WTC11 (cell line): ENCODE measurements around the gene CLEC3A. TPM values are rescaled to one million over a fixed set of nuclear protein-coding genes. Genes with fewer than 3 reads are reported as not detected.
"Not testable (repeated sequence)": the region's sequence is repeated elsewhere in the genome, so short reads cannot be mapped to it uniquely, and the experiment has no call there.

ENCODE experiments used
- ATAC-seq: fragments of 200-7000 bp; cut with Tn5 transposase; 2 replicates; pipeline ENCODE4 v1.10.0; 2021; ENCODE audit warnings: mild to moderate bottlenecking, moderate library complexity
- CTCF ChIA-PET: fragments of 300-600 bp; sonication (Branson Sonifier 250); formaldehyde crosslinking; loops from one replicate; lab custom pipeline; 2021; ENCODE audit warnings: antibody characterized with exemption; lab: Charles Lee
- POLR2A ChIA-PET: fragments of 350-600 bp; sonication (Branson Sonifier 250); formaldehyde crosslinking; loops from one replicate; lab custom pipeline; 2021; ENCODE audit warnings: antibody characterized with exemption; lab: Charles Lee
- DNase-seq: peaks from one replicate; pipeline ENCODE4 v3.0.0; 2021; ENCODE audit warnings: low spot score
- H3K27ac Mint-ChIP-seq: 2 replicates; pipeline ENCODE4 v1.8.0; 2021; ENCODE audit warnings: mixed read lengths
- H3K27me3 Mint-ChIP-seq: 2 replicates; pipeline ENCODE4 v1.8.0; 2021; ENCODE audit warnings: low read depth, mild to moderate bottlenecking, moderate library complexity, mixed read lengths
- H3K36me3 Mint-ChIP-seq: 2 replicates; pipeline ENCODE4 v1.8.0; 2021; ENCODE audit warnings: mixed read lengths
- H3K4me1 Mint-ChIP-seq: 2 replicates; pipeline ENCODE4 v1.8.0; 2022; ENCODE audit warnings: mixed read lengths
- H3K4me3 Mint-ChIP-seq: 2 replicates; pipeline ENCODE4 v1.8.0; 2021; ENCODE audit warnings: mild to moderate bottlenecking, moderate library complexity, mixed read lengths
- H3K9me3 Mint-ChIP-seq: 2 replicates; pipeline ENCODE4 v1.8.0; 2021; ENCODE audit warnings: mixed read lengths
- GRHL2 ChIP-seq: fragments of 250-450 bp; sonication (Bioruptor Pico); IDR thresholded peaks from 2 replicates; pipeline ENCODE4 v1.8.0; 2022; ENCODE audit warnings: mild to moderate bottlenecking, moderate library complexity; ENCODE audit not compliant: insufficient replicate concordance, severe bottlenecking
- GTF2I ChIP-seq: fragments of 250-450 bp; sonication (Bioruptor Pico); conservative IDR thresholded peaks from 2 replicates; pipeline ENCODE4 v1.4.0; 2021; ENCODE audit warnings: mild to moderate bottlenecking
- NR2C2 ChIP-seq: sonication (generic); formaldehyde crosslinking; IDR thresholded peaks from 2 replicates; pipeline ENCODE4 v1.8.0; 2022; ENCODE audit warnings: mild to moderate bottlenecking, missing genetic modification reagents
- PRRX2 ChIP-seq: fragments of 250-450 bp; sonication (Bioruptor Pico); IDR thresholded peaks from 2 replicates; pipeline ENCODE4 v1.8.0; 2021; ENCODE audit warnings: mild to moderate bottlenecking
- TEAD4 ChIP-seq: sonication (generic); formaldehyde crosslinking; IDR thresholded peaks from 2 replicates; pipeline ENCODE4 v1.8.0; 2022; ENCODE audit warnings: mild to moderate bottlenecking, missing genetic modification reagents
- total RNA-seq: library from RNA; stranded (reverse); gene quantifications from 3 replicates; pipeline ENCODE4 v1.2.3, GENCODE V29; 2021
- TF ChIP-seq, protein P1 (sequence below): sonication (generic); formaldehyde crosslinking; IDR thresholded peaks from 2 replicates; pipeline ENCODE4 v1.8.0; 2023; ENCODE audit warnings: mild to moderate bottlenecking, missing genetic modification reagents
- TF ChIP-seq, protein P2 (sequence below): sonication (generic); formaldehyde crosslinking; IDR thresholded peaks from 2 replicates; pipeline ENCODE4 v1.8.0; 2022; ENCODE audit warnings: mild to moderate bottlenecking, missing genetic modification reagents
- TF ChIP-seq, protein P3 (sequence below): sonication (generic); formaldehyde crosslinking; IDR thresholded peaks from 2 replicates; pipeline ENCODE4 v1.8.0; 2022; ENCODE audit warnings: mild to moderate bottlenecking, missing genetic modification reagents
- TF ChIP-seq, protein P4 (sequence below): fragments of 200-600 bp; IDR thresholded peaks from 2 replicates; pipeline ENCODE4 v1.8.0; 2022; ENCODE audit warnings: antibody characterized with exemption
- TF ChIP-seq, protein P5 (sequence below): fragments of 250-450 bp; sonication (Bioruptor Pico); conservative IDR thresholded peaks from 2 replicates; pipeline ENCODE4 v1.9.0; 2021; ENCODE audit warnings: mild to moderate bottlenecking

The CLEC3A gene
- total RNA-seq, 1 experiment from 2014 or later = not detected

DNA sequence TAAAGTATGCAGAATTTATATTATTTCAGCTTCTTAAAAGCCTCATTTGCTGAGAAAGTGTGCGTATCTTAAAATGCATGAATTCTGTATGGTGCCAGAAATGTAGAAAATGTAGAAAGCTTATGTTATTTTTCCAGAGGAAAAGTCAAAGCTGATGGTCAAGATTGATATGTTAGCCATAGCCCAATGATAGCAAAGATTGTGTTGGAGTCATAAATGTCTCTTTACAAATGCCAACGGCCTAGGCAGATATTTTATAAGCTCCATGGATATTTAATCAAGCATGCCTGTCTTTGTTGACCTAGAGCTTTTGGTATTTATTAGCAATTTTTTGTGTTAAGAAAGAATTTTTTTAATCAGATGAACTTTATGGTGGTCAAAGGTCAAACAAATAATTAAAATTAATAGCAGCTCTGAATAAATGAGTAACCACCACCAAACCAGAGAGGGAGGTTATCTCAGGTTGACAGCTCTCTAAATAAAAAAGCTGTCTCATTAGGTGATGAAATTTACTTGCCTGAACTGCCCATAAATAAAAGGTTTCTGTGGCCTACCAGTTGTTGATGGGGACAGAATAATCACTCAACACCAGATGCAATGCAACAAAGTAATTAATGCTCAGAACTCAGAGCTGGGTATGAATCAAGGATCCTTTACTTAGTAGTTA, 28.5 kb downstream of the CLEC3A start:
- peaks cover 87% of the 10 kb centered on the region for H3K27me3 Mint-ChIP-seq
- no peaks in the 10 kb centered on the region for H3K9me3 Mint-ChIP-seq
- no peaks in the 10 kb centered on the region for H3K4me1 Mint-ChIP-seq
- H3K27ac Mint-ChIP-seq = no peak overlapping the region
- DNase-seq = no peak
- no peak overlapping the region for H3K4me3 Mint-ChIP-seq
- ChIA-PET POLR2A (interaction anchor here (0.6 kb wide), 1 partner anchor 73 kb away, joined by 3 read pairs; no protein-coding TSS in a partner anchor), CTCF (interaction anchor here (0.7 kb wide), 1 partner anchor 49 kb away, joined by 3 read pairs; the partner anchor contains the start of gene WWOX)
- H3K36me3 Mint-ChIP-seq = no peaks in the 10 kb centered on the region
- no peak for ATAC-seq
- TF ChIP-seq, protein P1, sequence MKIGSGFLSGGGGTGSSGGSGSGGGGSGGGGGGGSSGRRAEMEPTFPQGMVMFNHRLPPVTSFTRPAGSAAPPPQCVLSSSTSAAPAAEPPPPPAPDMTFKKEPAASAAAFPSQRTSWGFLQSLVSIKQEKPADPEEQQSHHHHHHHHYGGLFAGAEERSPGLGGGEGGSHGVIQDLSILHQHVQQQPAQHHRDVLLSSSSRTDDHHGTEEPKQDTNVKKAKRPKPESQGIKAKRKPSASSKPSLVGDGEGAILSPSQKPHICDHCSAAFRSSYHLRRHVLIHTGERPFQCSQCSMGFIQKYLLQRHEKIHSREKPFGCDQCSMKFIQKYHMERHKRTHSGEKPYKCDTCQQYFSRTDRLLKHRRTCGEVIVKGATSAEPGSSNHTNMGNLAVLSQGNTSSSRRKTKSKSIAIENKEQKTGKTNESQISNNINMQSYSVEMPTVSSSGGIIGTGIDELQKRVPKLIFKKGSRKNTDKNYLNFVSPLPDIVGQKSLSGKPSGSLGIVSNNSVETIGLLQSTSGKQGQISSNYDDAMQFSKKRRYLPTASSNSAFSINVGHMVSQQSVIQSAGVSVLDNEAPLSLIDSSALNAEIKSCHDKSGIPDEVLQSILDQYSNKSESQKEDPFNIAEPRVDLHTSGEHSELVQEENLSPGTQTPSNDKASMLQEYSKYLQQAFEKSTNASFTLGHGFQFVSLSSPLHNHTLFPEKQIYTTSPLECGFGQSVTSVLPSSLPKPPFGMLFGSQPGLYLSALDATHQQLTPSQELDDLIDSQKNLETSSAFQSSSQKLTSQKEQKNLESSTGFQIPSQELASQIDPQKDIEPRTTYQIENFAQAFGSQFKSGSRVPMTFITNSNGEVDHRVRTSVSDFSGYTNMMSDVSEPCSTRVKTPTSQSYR (CRISPR knock-in tag) = no peak
- TF ChIP-seq NR2C2 = no peak
- TF ChIP-seq, protein P2, sequence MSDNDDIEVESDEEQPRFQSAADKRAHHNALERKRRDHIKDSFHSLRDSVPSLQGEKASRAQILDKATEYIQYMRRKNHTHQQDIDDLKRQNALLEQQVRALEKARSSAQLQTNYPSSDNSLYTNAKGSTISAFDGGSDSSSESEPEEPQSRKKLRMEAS (CRISPR knock-in tag) = no peak

DNA sequence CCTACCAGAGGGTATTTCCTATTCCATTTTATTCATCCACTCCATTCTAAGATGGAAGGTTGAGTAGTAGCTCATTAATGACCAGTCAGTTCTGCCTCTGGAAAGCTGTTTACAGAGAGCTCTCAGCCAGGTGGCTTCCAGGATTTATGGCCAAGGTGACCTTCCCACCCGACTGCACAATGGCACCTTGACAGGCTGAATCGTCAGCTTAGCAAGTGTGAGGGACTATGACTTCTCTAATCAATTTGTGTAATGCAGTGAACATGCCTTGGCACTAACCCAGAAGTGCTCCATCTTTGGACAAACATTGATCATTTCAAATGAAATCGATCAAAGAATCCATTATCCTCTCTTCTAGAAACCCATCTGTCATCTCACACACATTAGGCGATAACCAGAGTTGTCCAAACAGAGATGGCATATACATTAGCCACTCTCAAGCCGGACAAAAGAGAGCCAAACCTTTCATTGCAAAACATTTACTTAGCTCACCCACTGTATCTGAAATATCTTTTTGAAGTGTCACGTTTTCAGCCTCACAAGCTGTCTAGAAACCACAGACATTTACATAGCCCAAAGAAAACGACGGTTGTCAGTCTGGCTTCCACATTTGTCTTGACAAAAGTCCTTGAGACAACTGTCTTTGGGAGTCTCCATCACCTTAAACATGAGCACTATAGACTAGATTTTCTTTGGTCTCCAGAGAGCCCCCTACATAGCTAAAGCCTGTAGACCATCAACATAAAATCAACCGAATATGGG, 35.6 kb downstream of the CLEC3A start:
- no peak for TF ChIP-seq PRRX2 (CRISPR knock-in tag)
- no peak for TF ChIP-seq GRHL2 (CRISPR knock-in tag)
- TF ChIP-seq GTF2I (CRISPR knock-in tag) = no peak
- TF ChIP-seq, protein P3, sequence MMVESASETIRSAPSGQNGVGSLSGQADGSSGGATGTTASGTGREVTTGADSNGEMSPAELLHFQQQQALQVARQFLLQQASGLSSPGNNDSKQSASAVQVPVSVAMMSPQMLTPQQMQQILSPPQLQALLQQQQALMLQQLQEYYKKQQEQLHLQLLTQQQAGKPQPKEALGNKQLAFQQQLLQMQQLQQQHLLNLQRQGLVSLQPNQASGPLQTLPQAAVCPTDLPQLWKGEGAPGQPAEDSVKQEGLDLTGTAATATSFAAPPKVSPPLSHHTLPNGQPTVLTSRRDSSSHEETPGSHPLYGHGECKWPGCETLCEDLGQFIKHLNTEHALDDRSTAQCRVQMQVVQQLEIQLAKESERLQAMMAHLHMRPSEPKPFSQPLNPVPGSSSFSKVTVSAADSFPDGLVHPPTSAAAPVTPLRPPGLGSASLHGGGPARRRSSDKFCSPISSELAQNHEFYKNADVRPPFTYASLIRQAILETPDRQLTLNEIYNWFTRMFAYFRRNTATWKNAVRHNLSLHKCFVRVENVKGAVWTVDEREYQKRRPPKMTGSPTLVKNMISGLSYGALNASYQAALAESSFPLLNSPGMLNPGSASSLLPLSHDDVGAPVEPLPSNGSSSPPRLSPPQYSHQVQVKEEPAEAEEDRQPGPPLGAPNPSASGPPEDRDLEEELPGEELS = no peak
- TF ChIP-seq, protein P4, sequence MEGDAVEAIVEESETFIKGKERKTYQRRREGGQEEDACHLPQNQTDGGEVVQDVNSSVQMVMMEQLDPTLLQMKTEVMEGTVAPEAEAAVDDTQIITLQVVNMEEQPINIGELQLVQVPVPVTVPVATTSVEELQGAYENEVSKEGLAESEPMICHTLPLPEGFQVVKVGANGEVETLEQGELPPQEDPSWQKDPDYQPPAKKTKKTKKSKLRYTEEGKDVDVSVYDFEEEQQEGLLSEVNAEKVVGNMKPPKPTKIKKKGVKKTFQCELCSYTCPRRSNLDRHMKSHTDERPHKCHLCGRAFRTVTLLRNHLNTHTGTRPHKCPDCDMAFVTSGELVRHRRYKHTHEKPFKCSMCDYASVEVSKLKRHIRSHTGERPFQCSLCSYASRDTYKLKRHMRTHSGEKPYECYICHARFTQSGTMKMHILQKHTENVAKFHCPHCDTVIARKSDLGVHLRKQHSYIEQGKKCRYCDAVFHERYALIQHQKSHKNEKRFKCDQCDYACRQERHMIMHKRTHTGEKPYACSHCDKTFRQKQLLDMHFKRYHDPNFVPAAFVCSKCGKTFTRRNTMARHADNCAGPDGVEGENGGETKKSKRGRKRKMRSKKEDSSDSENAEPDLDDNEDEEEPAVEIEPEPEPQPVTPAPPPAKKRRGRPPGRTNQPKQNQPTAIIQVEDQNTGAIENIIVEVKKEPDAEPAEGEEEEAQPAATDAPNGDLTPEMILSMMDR = no peak
- no peak for TF ChIP-seq TEAD4 (CRISPR knock-in tag)
- TF ChIP-seq, protein P5, sequence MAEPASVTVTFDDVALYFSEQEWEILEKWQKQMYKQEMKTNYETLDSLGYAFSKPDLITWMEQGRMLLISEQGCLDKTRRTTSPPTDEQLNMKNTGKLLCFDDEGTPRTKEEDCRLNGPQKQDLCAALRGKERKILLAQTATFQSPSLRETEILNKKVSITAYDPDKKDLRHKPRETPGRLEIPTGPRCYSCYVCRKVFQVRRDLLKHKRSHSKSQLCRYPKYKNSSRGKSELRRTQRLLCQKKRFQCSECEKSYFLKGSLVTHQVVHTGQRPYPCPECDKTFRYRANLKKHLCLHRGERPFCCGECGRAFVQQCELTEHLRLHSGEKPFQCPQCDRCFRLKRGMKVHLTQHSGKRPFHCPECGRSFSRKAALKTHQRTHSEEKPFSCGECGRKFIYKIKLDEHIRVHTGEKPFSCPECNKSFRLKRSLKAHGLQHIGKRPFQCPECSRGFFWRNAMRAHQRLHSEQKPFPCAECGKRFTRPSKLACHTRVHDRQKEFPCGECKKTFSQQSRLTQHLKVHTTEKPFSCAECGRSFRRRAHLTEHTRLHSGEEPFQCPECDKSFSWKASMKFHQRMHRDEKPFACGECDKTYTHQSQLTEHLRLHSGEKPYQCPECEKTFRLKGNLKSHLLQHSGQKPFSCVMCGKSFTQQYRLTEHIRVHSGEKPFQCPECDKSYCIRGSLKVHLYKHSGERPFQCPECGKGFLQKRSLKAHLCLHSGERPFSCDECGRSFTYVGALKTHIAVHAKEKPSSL (CRISPR knock-in tag) = no peak
- no peak overlapping the region for H3K27ac Mint-ChIP-seq
- DNase-seq (no peak), ATAC-seq (no peak)
- H3K27me3 Mint-ChIP-seq = peaks cover 98% of the 10 kb centered on the region
- CTCF ChIA-PET = no interaction called here
- H3K36me3 Mint-ChIP-seq = no peaks in the 10 kb centered on the region
- no peaks in the 10 kb centered on the region for H3K4me1 Mint-ChIP-seq
- H3K9me3 Mint-ChIP-seq = no peaks in the 10 kb centered on the region
- POLR2A ChIA-PET = no interaction called here
- H3K4me3 Mint-ChIP-seq = no peak overlapping the region

DNA sequence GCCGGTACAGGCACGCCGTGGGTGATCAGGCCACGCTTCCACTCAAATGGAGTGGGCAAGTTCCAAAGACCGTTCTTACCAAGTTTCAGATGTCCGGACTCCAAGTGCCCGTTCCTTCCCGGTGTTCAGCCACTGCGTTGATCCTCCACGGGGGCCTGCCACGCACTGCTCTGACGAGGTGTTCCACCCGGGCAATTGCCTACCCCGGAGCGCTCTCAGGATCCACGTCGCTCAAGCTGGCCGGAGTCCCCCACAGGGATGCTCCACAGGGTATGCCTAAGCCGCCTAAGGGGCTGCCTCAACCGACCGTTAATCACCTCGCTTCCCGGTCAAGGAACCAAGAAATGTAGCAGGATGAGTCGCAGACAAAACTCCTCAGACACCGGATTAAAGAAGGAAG, 37.5 kb downstream of the CLEC3A start:
- H3K36me3 Mint-ChIP-seq, POLR2A ChIA-PET, DNase-seq, H3K4me3 Mint-ChIP-seq, H3K9me3 Mint-ChIP-seq, H3K4me1 Mint-ChIP-seq, H3K27ac Mint-ChIP-seq, ATAC-seq: not testable (repeated sequence)
- CTCF ChIA-PET = interaction anchor here (1.0 to 1.2 kb wide), 2 partner anchors 14 to 92 kb away, joined by 3 to 5 read pairs; no protein-coding TSS in a partner anchor
- H3K27me3 Mint-ChIP-seq = peaks cover 98% of the 10 kb centered on the region
